GM21737 (cell line): Measurements from ENCODE around the gene ANKRD6.

ENCODE experiments used
- ATAC-seq: cut with Tn5 transposase; IDR thresholded peaks from one replicate; pipeline ENCODE4 v1.9.1; 2021; ENCODE audit warnings: mild to moderate bottlenecking, moderate library complexity; ENCODE audit not compliant: unreplicated experiment

The ANKRD6 gene

GRCh38 chr6:89412071-89413005 lies 20.6 kb upstream of the ANKRD6 start, which contains the start of gene RRAGD:
RRAGD (minus strand) TSS chr6:89412273; CDS start chr6:89411993, 280 bp downstream.
- ATAC-seq = peak; percentile 77

GRCh38 chr6:89413006-89413400 lies 19.9 kb upstream of the ANKRD6 start:
- no peak for ATAC-seq

- ATAC-seq = no peak
Observed at GRCh38 chr6:89414215-89414614, 18.7 kb upstream of the ANKRD6 start.

- ATAC-seq = no peak
Observed at GRCh38 chr6:89415185-89415584, 17.8 kb upstream of the ANKRD6 start.

- no peak for ATAC-seq
Observed at GRCh38 chr6:89416796-89417195, 16.2 kb upstream of the ANKRD6 start.

- ATAC-seq = no peak
Observed at GRCh38 chr6:89430201-89430962, 2.6 kb upstream of the ANKRD6 start.

- ATAC-seq = peak; percentile 32
Observed at GRCh38 chr6:89433252-89434149, 549 bp downstream of the ANKRD6 start.

- no peak for ATAC-seq
Observed at GRCh38 chr6:89434150-89434499, 1.2 kb downstream of the ANKRD6 start.

- ATAC-seq = no peak
Observed at GRCh38 chr6:89434954-89435353, 2.0 kb downstream of the ANKRD6 start.

- no peak for ATAC-seq
Observed at GRCh38 chr6:89436226-89436625, 3.3 kb downstream of the ANKRD6 start.

- ATAC-seq = no peak
Observed at GRCh38 chr6:89438248-89438647, 5.3 kb downstream of the ANKRD6 start.

- no peak for ATAC-seq
Observed at GRCh38 chr6:89439014-89439413, 6.1 kb downstream of the ANKRD6 start.

- no peak for ATAC-seq
Observed at GRCh38 chr6:89440200-89440599, 7.2 kb downstream of the ANKRD6 start.

GRCh38 chr6:89443658-89444057 lies 10.7 kb downstream of the ANKRD6 start:
- ATAC-seq = no peak

GRCh38 chr6:89449193-89449592 lies 16.2 kb downstream of the ANKRD6 start:
- ATAC-seq = no peak

- ATAC-seq = no peak
Observed at GRCh38 chr6:89452281-89452680, 19.3 kb downstream of the ANKRD6 start.

- ATAC-seq = no peak
Observed at GRCh38 chr6:89454300-89454699, 21.3 kb downstream of the ANKRD6 start.

GRCh38 chr6:89458704-89459103 lies 25.8 kb downstream of the ANKRD6 start:
- no peak for ATAC-seq

- no peak for ATAC-seq
Observed at GRCh38 chr6:89459501-89459900, 26.5 kb downstream of the ANKRD6 start.

GRCh38 chr6:89460713-89461112 lies 27.8 kb downstream of the ANKRD6 start:
- no peak for ATAC-seq

- no peak for ATAC-seq
Observed at GRCh38 chr6:89462503-89462902, 29.6 kb downstream of the ANKRD6 start.
